Measurements from ENCODE around the gene GEN1. TPM values are rescaled to one million over a fixed set of nuclear protein-coding genes. Genes with fewer than 3 reads are reported as not detected.
A peak's percentile ranks its signal among the peaks of the same experiment; 100 is the strongest.
"Not testable (repeated sequence)": the region's sequence is repeated elsewhere in the genome, so short reads cannot be mapped to it uniquely, and the experiment has no call there.

Gene GEN1
- total RNA-seq, 1 donor from 2014 or later, result 15.6 TPM

GRCh38 chr2:17821535-17822444 is 67.9 kb downstream of the GEN1 start:
- TF ChIP-seq, protein P1, sequence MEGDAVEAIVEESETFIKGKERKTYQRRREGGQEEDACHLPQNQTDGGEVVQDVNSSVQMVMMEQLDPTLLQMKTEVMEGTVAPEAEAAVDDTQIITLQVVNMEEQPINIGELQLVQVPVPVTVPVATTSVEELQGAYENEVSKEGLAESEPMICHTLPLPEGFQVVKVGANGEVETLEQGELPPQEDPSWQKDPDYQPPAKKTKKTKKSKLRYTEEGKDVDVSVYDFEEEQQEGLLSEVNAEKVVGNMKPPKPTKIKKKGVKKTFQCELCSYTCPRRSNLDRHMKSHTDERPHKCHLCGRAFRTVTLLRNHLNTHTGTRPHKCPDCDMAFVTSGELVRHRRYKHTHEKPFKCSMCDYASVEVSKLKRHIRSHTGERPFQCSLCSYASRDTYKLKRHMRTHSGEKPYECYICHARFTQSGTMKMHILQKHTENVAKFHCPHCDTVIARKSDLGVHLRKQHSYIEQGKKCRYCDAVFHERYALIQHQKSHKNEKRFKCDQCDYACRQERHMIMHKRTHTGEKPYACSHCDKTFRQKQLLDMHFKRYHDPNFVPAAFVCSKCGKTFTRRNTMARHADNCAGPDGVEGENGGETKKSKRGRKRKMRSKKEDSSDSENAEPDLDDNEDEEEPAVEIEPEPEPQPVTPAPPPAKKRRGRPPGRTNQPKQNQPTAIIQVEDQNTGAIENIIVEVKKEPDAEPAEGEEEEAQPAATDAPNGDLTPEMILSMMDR (conservative IDR thresholded peaks at IDR 0.05; ENCODE audit: low read depth, low read length), result no peak
- H3K4me3 ChIP-seq (ENCODE audit: low read depth, low read length), result no peak overlapping the region
- DNase-seq (ENCODE audit: low read depth), result no peak

GRCh38 chr2:17822445-17823117 is 68.6 kb downstream of the GEN1 start:
- DNase-seq (ENCODE audit: low read depth), result no peak
- TF ChIP-seq, protein P1 (conservative IDR thresholded peaks at IDR 0.05; ENCODE audit: low read depth, low read length), result no peak
- H3K4me3 ChIP-seq (ENCODE audit: low read depth, low read length), result no peak overlapping the region

- DNase-seq (ENCODE audit: low read depth), result not testable (repeated sequence)
Observed at GRCh38 chr2:17823646-17824045, 69.7 kb downstream of the GEN1 start.

GRCh38 chr2:17827316-17827715 is 73.4 kb downstream of the GEN1 start:
- TF ChIP-seq, protein P1 (conservative IDR thresholded peaks at IDR 0.05; ENCODE audit: low read depth, low read length), result no peak
- DNase-seq (ENCODE audit: low read depth), result peak; percentile 65

More at GRCh38 chr2:17823646-17824045, 69.7 kb downstream of the GEN1 start:
- not testable (repeated sequence) for H3K4me3 ChIP-seq (ENCODE audit: low read depth, low read length)

DNA sequence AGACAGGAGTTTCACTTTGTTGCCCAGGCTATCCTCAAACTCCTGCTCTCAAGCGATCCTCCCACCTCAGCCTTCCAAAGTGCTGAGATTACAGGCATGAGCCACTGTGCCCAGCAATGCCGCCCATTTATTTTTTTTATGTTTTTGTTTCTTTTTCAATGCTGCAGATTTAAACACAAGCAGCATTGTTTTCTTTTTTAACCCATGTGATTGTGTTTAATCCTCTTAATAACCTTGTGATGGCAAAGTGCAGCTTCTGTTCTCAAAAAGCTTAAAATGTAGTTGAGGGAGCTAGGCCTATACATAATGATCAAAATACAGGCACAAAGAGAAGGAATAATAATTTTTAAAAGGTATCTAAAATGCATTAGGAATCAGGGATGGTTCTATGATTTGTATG is 73.8 kb downstream of the GEN1 start:
- no peak overlapping the region for H3K4me3 ChIP-seq (ENCODE audit: low read depth, low read length)
- TF ChIP-seq, protein P1 (conservative IDR thresholded peaks at IDR 0.05; ENCODE audit: low read depth, low read length), result no peak
- DNase-seq (ENCODE audit: low read depth), result no peak

More at GRCh38 chr2:17827316-17827715, 73.4 kb downstream of the GEN1 start:
- H3K4me3 ChIP-seq (ENCODE audit: low read depth, low read length), result no peak overlapping the region

GRCh38 chr2:17830053-17831034 is 76.4 kb downstream of the GEN1 start:
- DNase-seq (ENCODE audit: low read depth), result peak; percentile 26
- TF ChIP-seq, protein P1 (conservative IDR thresholded peaks at IDR 0.05; ENCODE audit: low read depth, low read length), result peak; percentile 90
- H3K4me3 ChIP-seq (ENCODE audit: low read depth, low read length), result peak overlapping the region; percentile 39

Data from epithelial cell of proximal tubule (primary cell).